Neural cell (in vitro differentiated cells): Measurements from ENCODE around the gene ITGB5.

ENCODE experiments used
- EP300 ChIP-seq: fragments of 450-650 bp; conservative IDR thresholded peaks from 2 replicates; pipeline ENCODE4 v1.6.1; 2014; ENCODE audit warnings: antibody characterized with exemption, mild to moderate bottlenecking, moderate library complexity; ENCODE audit not compliant: poor library complexity, severe bottlenecking
- EZH2 ChIP-seq: fragments of 200-600, 300-800 bp; shearing (Covaris generic), sonication (generic); IDR thresholded peaks from 2 replicates; pipeline ENCODE4 v1.6.1; 2014; ENCODE audit warnings: antibody characterized with exemption, low read length, borderline replicate concordance, mild to moderate bottlenecking; ENCODE audit not compliant: insufficient read depth, poor library complexity, severe bottlenecking
- MXI1 ChIP-seq: fragments of 450-650 bp; conservative IDR thresholded peaks from 2 replicates; pipeline ENCODE4 v1.6.1; 2014; ENCODE audit warnings: antibody characterized with exemption, mild to moderate bottlenecking; ENCODE audit not compliant: poor library complexity, severe bottlenecking
- POLR2AphosphoS5 ChIP-seq: IDR thresholded peaks from 2 replicates; pipeline ENCODE4 v1.6.1; 2012
- SMC3 ChIP-seq: fragments of 450-650 bp; conservative IDR thresholded peaks from 2 replicates; pipeline ENCODE4 v1.6.1; 2014; ENCODE audit warnings: antibody characterized with exemption, mild to moderate bottlenecking, moderate library complexity; ENCODE audit not compliant: poor library complexity
- TAF1 ChIP-seq: IDR thresholded peaks from 2 replicates; pipeline ENCODE4 v1.6.1; 2012; ENCODE audit warnings: low read depth
- TF ChIP-seq, protein P1 (sequence below): fragments of 450-650 bp; IDR thresholded peaks from 2 replicates; pipeline ENCODE4 v1.5.1; 2014; ENCODE audit warnings: antibody characterized with exemption, mild to moderate bottlenecking, moderate library complexity; ENCODE audit not compliant: poor library complexity, severe bottlenecking
- TF ChIP-seq, protein P2 (sequence below): IDR thresholded peaks from 2 replicates; pipeline ENCODE4 v1.6.1; 2012; ENCODE audit warnings: borderline replicate concordance

DNA sequence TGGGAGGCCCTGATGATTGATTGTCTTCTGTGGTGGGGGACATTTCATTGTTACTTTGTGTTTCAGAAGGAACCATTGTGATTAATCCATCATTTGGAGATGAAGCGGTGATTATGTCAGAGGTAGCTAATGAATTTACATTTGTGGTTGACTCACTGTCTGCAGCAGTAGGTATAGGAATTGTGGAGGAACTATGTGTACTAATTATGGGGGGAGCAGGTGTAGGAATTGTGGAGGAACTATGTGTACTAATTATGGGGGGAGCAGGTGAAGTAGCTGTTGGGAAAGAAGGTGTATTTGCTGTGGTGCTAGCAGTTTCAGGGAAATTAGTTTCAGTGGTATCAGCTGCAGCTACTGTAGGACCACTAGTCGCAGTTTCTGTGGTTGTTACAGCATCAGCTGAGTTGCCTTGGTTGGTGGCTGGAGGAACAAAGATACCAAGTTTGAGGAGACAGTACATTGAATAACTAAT lies 40.4 kb upstream of the ITGB5 start:
- no peak for TF ChIP-seq EZH2
- TF ChIP-seq POLR2AphosphoS5 = no peak
- TF ChIP-seq, protein P1, sequence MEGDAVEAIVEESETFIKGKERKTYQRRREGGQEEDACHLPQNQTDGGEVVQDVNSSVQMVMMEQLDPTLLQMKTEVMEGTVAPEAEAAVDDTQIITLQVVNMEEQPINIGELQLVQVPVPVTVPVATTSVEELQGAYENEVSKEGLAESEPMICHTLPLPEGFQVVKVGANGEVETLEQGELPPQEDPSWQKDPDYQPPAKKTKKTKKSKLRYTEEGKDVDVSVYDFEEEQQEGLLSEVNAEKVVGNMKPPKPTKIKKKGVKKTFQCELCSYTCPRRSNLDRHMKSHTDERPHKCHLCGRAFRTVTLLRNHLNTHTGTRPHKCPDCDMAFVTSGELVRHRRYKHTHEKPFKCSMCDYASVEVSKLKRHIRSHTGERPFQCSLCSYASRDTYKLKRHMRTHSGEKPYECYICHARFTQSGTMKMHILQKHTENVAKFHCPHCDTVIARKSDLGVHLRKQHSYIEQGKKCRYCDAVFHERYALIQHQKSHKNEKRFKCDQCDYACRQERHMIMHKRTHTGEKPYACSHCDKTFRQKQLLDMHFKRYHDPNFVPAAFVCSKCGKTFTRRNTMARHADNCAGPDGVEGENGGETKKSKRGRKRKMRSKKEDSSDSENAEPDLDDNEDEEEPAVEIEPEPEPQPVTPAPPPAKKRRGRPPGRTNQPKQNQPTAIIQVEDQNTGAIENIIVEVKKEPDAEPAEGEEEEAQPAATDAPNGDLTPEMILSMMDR = no peak
- TF ChIP-seq, protein P2, sequence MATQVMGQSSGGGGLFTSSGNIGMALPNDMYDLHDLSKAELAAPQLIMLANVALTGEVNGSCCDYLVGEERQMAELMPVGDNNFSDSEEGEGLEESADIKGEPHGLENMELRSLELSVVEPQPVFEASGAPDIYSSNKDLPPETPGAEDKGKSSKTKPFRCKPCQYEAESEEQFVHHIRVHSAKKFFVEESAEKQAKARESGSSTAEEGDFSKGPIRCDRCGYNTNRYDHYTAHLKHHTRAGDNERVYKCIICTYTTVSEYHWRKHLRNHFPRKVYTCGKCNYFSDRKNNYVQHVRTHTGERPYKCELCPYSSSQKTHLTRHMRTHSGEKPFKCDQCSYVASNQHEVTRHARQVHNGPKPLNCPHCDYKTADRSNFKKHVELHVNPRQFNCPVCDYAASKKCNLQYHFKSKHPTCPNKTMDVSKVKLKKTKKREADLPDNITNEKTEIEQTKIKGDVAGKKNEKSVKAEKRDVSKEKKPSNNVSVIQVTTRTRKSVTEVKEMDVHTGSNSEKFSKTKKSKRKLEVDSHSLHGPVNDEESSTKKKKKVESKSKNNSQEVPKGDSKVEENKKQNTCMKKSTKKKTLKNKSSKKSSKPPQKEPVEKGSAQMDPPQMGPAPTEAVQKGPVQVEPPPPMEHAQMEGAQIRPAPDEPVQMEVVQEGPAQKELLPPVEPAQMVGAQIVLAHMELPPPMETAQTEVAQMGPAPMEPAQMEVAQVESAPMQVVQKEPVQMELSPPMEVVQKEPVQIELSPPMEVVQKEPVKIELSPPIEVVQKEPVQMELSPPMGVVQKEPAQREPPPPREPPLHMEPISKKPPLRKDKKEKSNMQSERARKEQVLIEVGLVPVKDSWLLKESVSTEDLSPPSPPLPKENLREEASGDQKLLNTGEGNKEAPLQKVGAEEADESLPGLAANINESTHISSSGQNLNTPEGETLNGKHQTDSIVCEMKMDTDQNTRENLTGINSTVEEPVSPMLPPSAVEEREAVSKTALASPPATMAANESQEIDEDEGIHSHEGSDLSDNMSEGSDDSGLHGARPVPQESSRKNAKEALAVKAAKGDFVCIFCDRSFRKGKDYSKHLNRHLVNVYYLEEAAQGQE = no peak
- no peak for TF ChIP-seq EP300
- TF ChIP-seq TAF1 = no peak
- TF ChIP-seq SMC3 = no peak
- TF ChIP-seq MXI1 = no peak
